ENCODE results near the gene MTUS2. TPM values are rescaled to one million over a fixed set of nuclear protein-coding genes. Genes with fewer than 3 reads are reported as not detected.

Gene MTUS2
- total and polyA plus RNA-seq, 2 of the 8 experiments (the other 6 are each of a cell fraction or from before 2014, with no cell fraction given), result 0.18 to 0.80 TPM

DNA sequence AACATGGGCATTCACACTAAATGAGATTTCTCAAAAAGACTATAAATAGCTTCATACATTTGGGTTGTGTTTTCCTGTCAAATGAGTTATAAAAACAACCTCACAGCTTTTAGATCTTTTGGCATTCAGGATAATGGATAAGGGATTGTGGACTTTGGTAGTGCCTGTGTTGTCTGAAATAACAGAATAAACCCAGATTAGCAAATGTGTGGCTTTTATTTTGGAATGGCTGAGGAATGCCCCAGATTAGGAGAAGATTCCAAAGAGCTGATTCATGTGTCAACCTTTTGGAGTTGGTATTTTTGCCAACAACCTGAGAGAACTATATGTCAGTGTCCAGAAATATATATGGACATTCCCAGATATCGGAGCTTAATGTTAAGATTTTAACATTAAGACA lies 164.7 kb downstream of the MTUS2 start:
- DNase-seq (ENCODE audit: low read depth in 1 of 2, low spot score in 2 of 2), result no peak
- FAIRE-seq, result no peak
- Histone ChIP-seq H2BK15ac (ENCODE audit: low read length) (no peak overlapping the region), H2BK5ac (ENCODE audit: low read depth, low read length) (no peak overlapping the region), H4K8ac (ENCODE audit: extremely low read depth, insufficient read depth, low read length) (no peak overlapping the region), H3K23ac (ENCODE audit: insufficient read length) (no peak overlapping the region), H3K4me2 (ENCODE audit: insufficient read depth in 1 of 2, low read depth in 2 of 2, low read length in 2 of 2) (no peak overlapping the region), H3K79me1 (ENCODE audit: low read depth, low read length) (no peaks in the 10 kb centered on the region), H2BK120ac (replicated peaks; ENCODE audit: low read depth, low read length) (no peak overlapping the region), H3K4ac (replicated peaks; ENCODE audit: insufficient read length, low read depth, low read length) (no peak overlapping the region), H2BK12ac (ENCODE audit: low read depth, low read length) (no peak overlapping the region), H3K36me3 (ENCODE audit: control insufficient read depth in 2 of 4, insufficient read depth in 4 of 4, low read length in 3 of 4) (no peaks in the 10 kb centered on the region), H4K20me1 (replicated peaks in 1 of 2; ENCODE audit: control insufficient read depth in 1 of 2, insufficient read depth in 2 of 2, low read length in 2 of 2) (no peaks in the 10 kb centered on the region), H4K91ac (replicated peaks; ENCODE audit: insufficient read length, low read length) (no peak overlapping the region), H3K79me2 (ENCODE audit: control insufficient read depth in 1 of 2, insufficient read depth in 2 of 2, low read length in 2 of 2) (no peaks in the 10 kb centered on the region), H3K4me3 (ENCODE audit: extremely low read depth in 1 of 4, insufficient read depth in 2 of 4, low read depth in 3 of 4, low read length in 4 of 4) (no peak overlapping the region), H3K56ac (replicated peaks; ENCODE audit: insufficient read length, low read depth, low read length) (no peak overlapping the region), H3K27me3 (replicated peaks in 1 of 4; ENCODE audit: control insufficient read depth in 3 of 4, extremely low read depth in 1 of 4, insufficient read depth in 3 of 4, low read length in 3 of 4) (no peaks in the 10 kb centered on the region), H3K18ac (ENCODE audit: extremely low read depth, low read length) (no peak overlapping the region), H4K5ac (ENCODE audit: insufficient read length, low read depth, low read length) (no peak overlapping the region), H3K9ac (replicated peaks in 1 of 4; ENCODE audit: extremely low read depth in 1 of 4, low read depth in 3 of 4, low read length in 3 of 4) (no peak overlapping the region), H3K14ac (ENCODE audit: insufficient read length) (no peak overlapping the region), H2BK20ac (ENCODE audit: low read length) (no peak overlapping the region), H3K27ac (ENCODE audit: low read depth, low read length) (no peak overlapping the region), H3K4me1 (replicated peaks in 1 of 4; ENCODE audit: control insufficient read depth in 3 of 4, insufficient read depth in 4 of 4, low read length in 3 of 4) (no peaks in the 10 kb centered on the region), H3K9me3 (ENCODE audit: insufficient read depth in 2 of 2, low read depth in 1 of 2, low read length in 1 of 2) (no peaks in the 10 kb centered on the region), H2AK5ac (ENCODE audit: low read depth, low read length) (no peak overlapping the region), H3K23me2 (ENCODE audit: low read depth, low read length) (no peaks in the 10 kb centered on the region), H2AFZ (ENCODE audit: low read length) (no peak overlapping the region)
- 94% methylated on average over 1 of the region's 1 CpG; no CpG with 5 or more reads in 1 of the 2 experiments for WGBS, 2 experiments (ENCODE audit: extremely low coverage in 1 of 2, insufficient coverage in 1 of 2, insufficient read length in 1 of 2, insufficient replicate concordance in 2 of 2, low coverage in 1 of 2, low lambda C conversion rate in 2 of 2, missing lambda C conversion rate in 1 of 2)
- TF ChIP-seq NRF1 (IDR thresholded peaks at IDR 0.05; ENCODE audit: low read depth, low read length) (no peak), YY1 (IDR thresholded peaks at IDR 0.05; ENCODE audit: low read depth, low read length) (no peak), RBBP5 (IDR thresholded peaks at IDR 0.05; ENCODE audit: borderline replicate concordance, low read depth, low read length) (no peak), SRF (IDR thresholded peaks at IDR 0.05; ENCODE audit: low read depth, low read length) (no peak), POU5F1 (IDR thresholded peaks at IDR 0.05; ENCODE audit: low read depth, low read length) (no peak), SUZ12 (IDR thresholded peaks at IDR 0.05; ENCODE audit: low read length) (no peak), RAD21 (IDR thresholded peaks at IDR 0.05 in 1 of 2, conservative IDR thresholded peaks at IDR 0.05 in 1 of 2; ENCODE audit: low read depth in 2 of 2, low read length in 2 of 2) (no peak), E2F6 (IDR thresholded peaks at IDR 0.05) (no peak)
- CTCF ChIA-PET (ENCODE audit: partially characterized antibody), result interaction anchor here (0.9 kb wide), 1 partner anchor 14 kb away, joined by 3 read pairs; no protein-coding TSS in a partner anchor
- POLR2A ChIA-PET (ENCODE audit: partially characterized antibody), result no interaction called here
